Body of pancreas (tissue), 4 donors: Measurements from ENCODE around the gene KCNJ18.
"Not testable (repeated sequence)": the region's sequence is repeated elsewhere in the genome, so short reads cannot be mapped to it uniquely, and the experiment has no call there.

Source experiments
- CTCF ChIP-seq, 7 experiments: fragments of 450-650 bp in 4 of 7; fragments of 200-600 bp in 3 of 7; sonication (generic) in 3 of 7; IDR thresholded peaks; one replicate each; pipeline ENCODE4 v1.5.1; 2016 to 2019; ENCODE audit warnings: antibody characterized with exemption in 7 of 7
- POLR2A ChIP-seq, 3 donors: fragments of 450-650 bp; IDR thresholded peaks; one replicate each; pipeline ENCODE4 v1.6.1; 2016; ENCODE audit warnings: antibody characterized with exemption in 3 of 3, mild to moderate bottlenecking in 2 of 3

GRCh38 chr17:21738241-21738640 is 45.9 kb downstream of the KCNJ18 start:
- TF ChIP-seq CTCF, POLR2A (IDR thresholded peaks at IDR 0.05): not testable (repeated sequence)
